ENCODE measurements around the gene MXD4.
A peak's percentile ranks its signal among the peaks of the same experiment; 100 is the strongest.

MXD4 gene

DNA sequence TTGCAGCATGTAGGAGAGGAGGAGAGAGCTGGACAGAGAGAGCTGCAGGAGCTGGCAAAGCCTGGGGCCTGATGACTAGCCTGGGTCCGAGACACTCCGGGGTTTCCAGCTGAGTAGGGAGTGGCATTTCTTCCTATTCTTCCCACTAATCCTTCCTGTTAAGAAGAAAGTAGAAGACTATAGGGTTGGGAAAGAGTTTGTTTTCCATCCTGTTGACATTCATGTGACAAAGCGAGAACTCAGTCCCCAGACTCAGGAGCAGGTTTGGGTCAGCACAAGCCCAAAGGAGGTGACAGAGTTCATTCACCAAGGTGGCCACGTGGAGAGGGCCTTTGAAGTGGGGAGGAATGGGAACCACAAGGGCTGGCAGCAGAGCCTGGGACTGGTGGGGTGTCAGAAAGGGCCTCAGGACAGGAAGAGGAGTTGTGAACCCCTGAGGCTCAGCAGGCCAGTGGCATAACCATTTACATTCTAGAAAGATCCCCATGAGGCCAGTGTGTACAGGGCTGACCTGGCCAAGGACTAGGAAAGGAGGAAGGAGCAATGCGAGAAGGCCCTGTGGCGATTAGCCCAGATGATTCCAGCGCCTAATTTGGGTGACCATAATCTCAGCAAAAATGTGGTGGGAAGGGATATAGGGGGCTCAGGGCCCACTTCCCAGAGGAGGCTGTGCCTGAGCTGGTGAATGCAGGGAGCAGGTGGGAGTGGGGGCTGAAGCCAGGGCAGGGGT, 16.7 kb downstream of the MXD4 start:
- H3K4me3 ChIP-seq (ENCODE audit: low read depth, low read length) = no peak overlapping the region
- no peak for DNase-seq (ENCODE audit: low read depth)
- TF ChIP-seq CTCF (IDR thresholded peaks at IDR 0.05; ENCODE audit: low read depth, low read length, missing control alignments) = no peak

- TF ChIP-seq CTCF (IDR thresholded peaks at IDR 0.05; ENCODE audit: low read depth, low read length, missing control alignments) = peak; percentile 17
- no peak for DNase-seq (ENCODE audit: low read depth)
- no peak overlapping the region for H3K4me3 ChIP-seq (ENCODE audit: low read depth, low read length)
These were observed 18.1 kb downstream of the MXD4 start for GRCh38 chr4:2243681-2244380.

GRCh38 chr4:2241410-2242353, 20.2 kb downstream of the MXD4 start, which contains the start of the genes HAUS3 and POLN:
Gene HAUS3, minus strand, starts transcription at chr4:2242121. Its CDS starts 1,175 bp downstream, at chr4:2240946.
Gene POLN, minus strand, starts transcription at chr4:2242121. Its CDS starts 12,890 bp downstream, at chr4:2229231.
- peak within 1 kb of the TSS; percentile 74 for H3K4me3 ChIP-seq (ENCODE audit: low read depth, low read length)
- DNase-seq (ENCODE audit: low read depth) = peak; percentile 90
- no peak for TF ChIP-seq CTCF (IDR thresholded peaks at IDR 0.05; ENCODE audit: low read depth, low read length, missing control alignments)

GRCh38 chr4:2241003-2241402, 20.9 kb downstream of the MXD4 start:
- no peak for TF ChIP-seq CTCF (IDR thresholded peaks at IDR 0.05; ENCODE audit: low read depth, low read length, missing control alignments)
- no peak for DNase-seq (ENCODE audit: low read depth)
- H3K4me3 ChIP-seq (ENCODE audit: low read depth, low read length) = peak overlapping the region; percentile 74

GRCh38 chr4:2236944-2237666, 24.8 kb downstream of the MXD4 start:
- DNase-seq (ENCODE audit: low read depth) = no peak
- H3K4me3 ChIP-seq (ENCODE audit: low read depth, low read length) = no peak overlapping the region
- no peak for TF ChIP-seq CTCF (IDR thresholded peaks at IDR 0.05; ENCODE audit: low read depth, low read length, missing control alignments)

GRCh38 chr4:2231082-2231481, 30.8 kb downstream of the MXD4 start:
- DNase-seq (ENCODE audit: low read depth) = no peak
- H3K4me3 ChIP-seq (ENCODE audit: low read depth, low read length) = no peak overlapping the region
- TF ChIP-seq CTCF (IDR thresholded peaks at IDR 0.05; ENCODE audit: low read depth, low read length, missing control alignments) = no peak
